ENCODE measurements around the gene RGL1.

RGL1 gene

GRCh38 chr1:183872403-183872802 lies 67.5 kb downstream of the RGL1 start:
- Histone ChIP-seq H3K4me1 (ENCODE audit: insufficient read depth, low read length, severe bottlenecking) (no peaks in the 10 kb centered on the region), H3K9ac (ENCODE audit: low read length) (no peak overlapping the region), H3K4me3 (ENCODE audit: low read depth, low read length, poor library complexity, severe bottlenecking) (no peak overlapping the region)

DNA sequence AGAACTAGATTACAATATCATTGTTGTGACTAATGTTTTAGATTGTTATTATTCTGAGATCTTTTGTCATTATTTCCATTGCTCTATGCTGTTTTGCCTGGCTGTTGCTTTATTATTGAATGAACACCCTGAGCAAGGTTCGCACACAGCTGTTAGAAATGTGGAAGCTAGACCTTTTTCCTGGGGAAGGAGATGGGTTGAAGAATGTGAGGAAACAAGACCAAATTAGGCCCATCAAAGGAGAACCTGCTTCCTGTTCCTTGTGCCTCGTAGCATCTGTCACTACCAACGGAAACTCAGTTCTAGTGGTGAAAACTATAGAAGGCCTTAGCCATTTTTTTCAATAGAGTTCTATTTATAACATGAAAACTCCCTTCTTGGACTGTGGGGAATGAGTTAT lies 68.7 kb downstream of the RGL1 start:
- H2AFZ ChIP-seq (ENCODE audit: low read length), result no peak overlapping the region
- H3K27ac ChIP-seq (ENCODE audit: low read depth, low read length, poor library complexity, severe bottlenecking), result no peak overlapping the region
- H3K4me3 ChIP-seq (ENCODE audit: low read depth, low read length, poor library complexity, severe bottlenecking), result no peak overlapping the region
- no peaks in the 10 kb centered on the region for H4K20me1 ChIP-seq (ENCODE audit: insufficient read depth, low read length)
- H3K9me3 ChIP-seq (ENCODE audit: low read length), result no peaks in the 10 kb centered on the region
- H3K4me2 ChIP-seq (ENCODE audit: low read length), result no peak overlapping the region
- H3K27me3 ChIP-seq (ENCODE audit: insufficient read depth, low read length), result no peaks in the 10 kb centered on the region
- no peaks in the 10 kb centered on the region for H3K9me2 ChIP-seq (ENCODE audit: low read depth, low read length)
- H3K79me2 ChIP-seq (ENCODE audit: insufficient read depth, low read length), result no peaks in the 10 kb centered on the region
- H3K4me1 ChIP-seq (ENCODE audit: insufficient read depth, low read length, severe bottlenecking), result no peaks in the 10 kb centered on the region
- no peak for TF ChIP-seq EZH2 (IDR thresholded peaks at IDR 0.05; ENCODE audit: borderline replicate concordance, low read length)
- TF ChIP-seq CTCF (IDR thresholded peaks at IDR 0.05; ENCODE audit: low read length), result no peak
- no peaks in the 10 kb centered on the region for H3F3A ChIP-seq (ENCODE audit: insufficient read depth, low read length)
- H3K36me3 ChIP-seq (ENCODE audit: insufficient read depth, low read length), result no peaks in the 10 kb centered on the region
- H3K9ac ChIP-seq (ENCODE audit: low read length), result no peak overlapping the region

More at GRCh38 chr1:183872403-183872802, 67.5 kb downstream of the RGL1 start:
- Histone ChIP-seq H3K36me3 (ENCODE audit: insufficient read depth, low read length) (no peaks in the 10 kb centered on the region), H3K27me3 (ENCODE audit: insufficient read depth, low read length) (no peaks in the 10 kb centered on the region), H4K20me1 (ENCODE audit: insufficient read depth, low read length) (no peaks in the 10 kb centered on the region), H3K79me2 (ENCODE audit: insufficient read depth, low read length) (no peaks in the 10 kb centered on the region), H3K27ac (ENCODE audit: low read depth, low read length, poor library complexity, severe bottlenecking) (no peak overlapping the region), H3F3A (ENCODE audit: insufficient read depth, low read length) (no peaks in the 10 kb centered on the region), H2AFZ (ENCODE audit: low read length) (no peak overlapping the region), H3K9me2 (ENCODE audit: low read depth, low read length) (no peaks in the 10 kb centered on the region), H3K9me3 (ENCODE audit: low read length) (no peaks in the 10 kb centered on the region), H3K4me2 (ENCODE audit: low read length) (no peak overlapping the region)
- TF ChIP-seq CTCF (IDR thresholded peaks at IDR 0.05; ENCODE audit: low read length), result no peak
- no peak for TF ChIP-seq EZH2 (IDR thresholded peaks at IDR 0.05; ENCODE audit: borderline replicate concordance, low read length)

GRCh38 chr1:183876309-183876708 lies 71.4 kb downstream of the RGL1 start:
- Histone ChIP-seq H3K4me1 (ENCODE audit: insufficient read depth, low read length, severe bottlenecking) (no peaks in the 10 kb centered on the region), H3K27ac (ENCODE audit: low read depth, low read length, poor library complexity, severe bottlenecking) (no peak overlapping the region), H3K9me2 (ENCODE audit: low read depth, low read length) (no peaks in the 10 kb centered on the region)

More at GRCh38 chr1:183876309-183876708, 71.4 kb downstream of the RGL1 start:
- H3K4me3 ChIP-seq (ENCODE audit: low read depth, low read length, poor library complexity, severe bottlenecking), result no peak overlapping the region
- no peak overlapping the region for H3K9ac ChIP-seq (ENCODE audit: low read length)
- H3K9me3 ChIP-seq (ENCODE audit: low read length), result no peaks in the 10 kb centered on the region
- TF ChIP-seq EZH2 (IDR thresholded peaks at IDR 0.05; ENCODE audit: borderline replicate concordance, low read length) (no peak), CTCF (IDR thresholded peaks at IDR 0.05; ENCODE audit: low read length) (no peak)
- H3K4me2 ChIP-seq (ENCODE audit: low read length), result no peak overlapping the region
- no peaks in the 10 kb centered on the region for H3K27me3 ChIP-seq (ENCODE audit: insufficient read depth, low read length)
- no peaks in the 10 kb centered on the region for H3K36me3 ChIP-seq (ENCODE audit: insufficient read depth, low read length)
- no peaks in the 10 kb centered on the region; the same call in 1 of the 2 replicates for H4K20me1 ChIP-seq (ENCODE audit: insufficient read depth, low read length)
- H2AFZ ChIP-seq (ENCODE audit: low read length), result no peak overlapping the region
- no peaks in the 10 kb centered on the region for H3K79me2 ChIP-seq (ENCODE audit: insufficient read depth, low read length)
- H3F3A ChIP-seq (ENCODE audit: insufficient read depth, low read length), result no peaks in the 10 kb centered on the region
